H1 (cell line): Measurements from ENCODE around the gene KRT84. TPM values are rescaled to one million over a fixed set of nuclear protein-coding genes. Genes with fewer than 3 reads are reported as not detected.

Source experiments
- CTCF ChIA-PET: fragments of 300-600 bp; sonication (Branson Sonifier 250); formaldehyde crosslinking; loops from one replicate; lab custom pipeline; 2021; ENCODE audit not compliant: partially characterized antibody; lab: Charles Lee
- POLR2A ChIA-PET: fragments of 300-600 bp; sonication (Branson Sonifier 250); formaldehyde crosslinking; loops from one replicate; lab custom pipeline; 2021; ENCODE audit warnings: inconsistent platforms; ENCODE audit not compliant: partially characterized antibody; lab: Charles Lee
- DNase-seq, 2 experiments: peaks; one replicate each; pipeline versions ENCODE4 v3.0.0 to v3.0.0-alpha.2; 2010 to 2022; ENCODE audit warnings: low spot score in 2 of 2, low read depth in 1 of 2, mixed read lengths in 1 of 2
- FAIRE-seq: peaks from 2 replicates; lab custom pipeline; 2011; peaks lifted over from hg19 to GRCh38; lab: Jason Lieb, UNC
- H2AFZ ChIP-seq: 2 replicates; pipeline ENCODE4 v1.8.1; 2012; ENCODE audit warnings: low read length, inconsistent platforms
- H2AK5ac ChIP-seq: 2 replicates; pipeline ENCODE4 v1.6.1; 2013; ENCODE audit warnings: low read depth, low read length
- H2BK120ac ChIP-seq: replicated peaks from 2 replicates; pipeline ENCODE3; 2013; ENCODE audit warnings: low read depth, low read length, inconsistent platforms
- H2BK12ac ChIP-seq: 2 replicates; pipeline ENCODE4 v1.6.1; 2013; ENCODE audit warnings: low read depth, low read length
- H2BK15ac ChIP-seq: 2 replicates; pipeline ENCODE4 v1.6.1; 2013; ENCODE audit warnings: low read length
- H2BK20ac ChIP-seq: 2 replicates; pipeline ENCODE4 v1.6.1; 2013; ENCODE audit warnings: low read length
- H2BK5ac ChIP-seq: 2 replicates; pipeline ENCODE4 v1.6.1; 2013; ENCODE audit warnings: low read depth, low read length
- H3K14ac ChIP-seq: 2 replicates; pipeline ENCODE4 v1.6.1; 2013; ENCODE audit warnings: inconsistent platforms; ENCODE audit not compliant: insufficient read length
- H3K18ac ChIP-seq: 2 replicates; pipeline ENCODE4 v1.6.1; 2013; ENCODE audit warnings: low read length; ENCODE audit errors: extremely low read depth
- H3K23ac ChIP-seq: 2 replicates; pipeline ENCODE4 v1.6.1; 2013; ENCODE audit warnings: inconsistent platforms; ENCODE audit not compliant: insufficient read length
- H3K23me2 ChIP-seq: 2 replicates; pipeline ENCODE4 v1.6.1; 2013; ENCODE audit warnings: low read depth, low read length
- H3K27ac ChIP-seq: 2 replicates; pipeline ENCODE4 v1.6.1; 2011; ENCODE audit warnings: low read depth, low read length, inconsistent platforms
- H3K27me3 ChIP-seq, 4 experiments: replicated peaks in 1 of 4; 1 replicate in 1 of 4; 2 replicates in 3 of 4; pipeline versions ENCODE4 v1.6.1 to v1.8.1; 2011 to 2013; ENCODE audit warnings: low read length in 3 of 4, mild to moderate bottlenecking in 3 of 4, inconsistent platforms in 2 of 4, mixed read lengths in 2 of 4, moderate library complexity in 1 of 4; ENCODE audit not compliant: control insufficient read depth in 3 of 4, insufficient read depth in 3 of 4; ENCODE audit errors: extremely low read depth in 1 of 4
- H3K36me3 ChIP-seq, 4 experiments: 2 replicates each; pipeline versions ENCODE4 v1.6.1 to v1.8.1; 2011 to 2013; ENCODE audit warnings: mild to moderate bottlenecking in 4 of 4, low read length in 3 of 4, moderate library complexity in 2 of 4, control low read depth in 1 of 4, inconsistent platforms in 1 of 4; ENCODE audit not compliant: insufficient read depth in 4 of 4, control insufficient read depth in 2 of 4
- H3K4ac ChIP-seq: replicated peaks from 2 replicates; pipeline ENCODE3; 2013; ENCODE audit warnings: low read length, low read depth, mixed read lengths, inconsistent platforms; ENCODE audit not compliant: insufficient read length
- H3K4me1 ChIP-seq, 4 experiments: replicated peaks in 1 of 4; 1 replicate in 1 of 4; 2 replicates in 3 of 4; pipeline versions ENCODE4 v1.6.1 to v1.8.1; 2011 to 2013; ENCODE audit warnings: low read length in 3 of 4, inconsistent platforms in 2 of 4, mixed read lengths in 1 of 4; ENCODE audit not compliant: insufficient read depth in 4 of 4, control insufficient read depth in 3 of 4
- H3K4me2 ChIP-seq, 2 experiments: 2 replicates each; pipeline versions ENCODE4 v1.6.1 to v1.8.1; 2011 to 2013; ENCODE audit warnings: low read depth in 2 of 2, low read length in 2 of 2, control low read depth in 1 of 2, inconsistent platforms in 1 of 2, mild to moderate bottlenecking in 1 of 2; ENCODE audit not compliant: insufficient read depth in 1 of 2
- H3K4me3 ChIP-seq, 4 experiments: fragments of 200-600, 300-600 bp in 1 of 4; sonication (generic), shearing (Covaris generic), sonication (Bioruptor Twin) in 1 of 4; 2 replicates each; pipeline versions ENCODE4 v1.5.1 to v1.8.1; 2011 to 2016; ENCODE audit warnings: low read length in 4 of 4, low read depth in 3 of 4, control low read depth in 2 of 4, inconsistent platforms in 2 of 4, mild to moderate bottlenecking in 2 of 4, mixed read lengths in 1 of 4, moderate library complexity in 1 of 4; ENCODE audit not compliant: insufficient read depth in 2 of 4; ENCODE audit errors: extremely low read depth in 1 of 4
- H3K56ac ChIP-seq: replicated peaks from 2 replicates; pipeline ENCODE3; 2013; ENCODE audit warnings: low read depth, mild to moderate bottlenecking, mixed read lengths, low read length, inconsistent platforms; ENCODE audit not compliant: insufficient read length
- H3K79me1 ChIP-seq: 2 replicates; pipeline ENCODE4 v1.6.1; 2013; ENCODE audit warnings: low read depth, low read length, control low read depth
- H3K79me2 ChIP-seq, 2 experiments: 2 replicates each; pipeline versions ENCODE4 v1.6.1 to v1.8.1; 2012 to 2013; ENCODE audit warnings: low read length in 2 of 2, mild to moderate bottlenecking in 2 of 2, inconsistent platforms in 1 of 2; ENCODE audit not compliant: insufficient read depth in 2 of 2, control insufficient read depth in 1 of 2
- H3K9ac ChIP-seq, 4 experiments: replicated peaks in 1 of 4; 1 replicate in 1 of 4; 2 replicates in 3 of 4; pipeline versions ENCODE4 v1.6.1 to v1.8.1; 2011 to 2013; ENCODE audit warnings: low read depth in 3 of 4, low read length in 3 of 4, control low read depth in 2 of 4, mild to moderate bottlenecking in 2 of 4, moderate library complexity in 2 of 4, inconsistent platforms in 1 of 4; ENCODE audit errors: extremely low read depth in 1 of 4
- H3K9me3 ChIP-seq, 2 experiments: 2 replicates each; pipeline versions ENCODE4 v1.6.1 to v1.8.1; 2012 to 2013; ENCODE audit warnings: mild to moderate bottlenecking in 2 of 2, moderate library complexity in 2 of 2, control low read depth in 1 of 2, inconsistent platforms in 1 of 2, low read depth in 1 of 2, low read length in 1 of 2, mixed read lengths in 1 of 2; ENCODE audit not compliant: insufficient read depth in 2 of 2
- H4K20me1 ChIP-seq, 2 experiments: replicated peaks in 1 of 2; 2 replicates each; pipeline versions ENCODE3 to v1.8.1; 2011 to 2013; ENCODE audit warnings: inconsistent platforms in 2 of 2, low read length in 2 of 2, mild to moderate bottlenecking in 1 of 2; ENCODE audit not compliant: insufficient read depth in 2 of 2, control insufficient read depth in 1 of 2
- H4K5ac ChIP-seq: 2 replicates; pipeline ENCODE4 v1.6.1; 2013; ENCODE audit warnings: low read length, low read depth, mixed read lengths, inconsistent platforms; ENCODE audit not compliant: insufficient read length
- H4K8ac ChIP-seq: 2 replicates; pipeline ENCODE4 v1.8.0; 2013; ENCODE audit warnings: mild to moderate bottlenecking, moderate library complexity, low read length, inconsistent platforms; ENCODE audit not compliant: insufficient read depth; ENCODE audit errors: extremely low read depth
- H4K91ac ChIP-seq: replicated peaks from 2 replicates; pipeline ENCODE3; 2013; ENCODE audit warnings: low read length, mixed read lengths, inconsistent platforms; ENCODE audit not compliant: insufficient read length
- CBX5 ChIP-seq: fragments of 300-800, 300-1000 bp; sonication (generic); IDR thresholded peaks from 2 replicates; pipeline ENCODE4 v1.7.1; 2016; ENCODE audit warnings: antibody characterized with exemption, low read length, low read depth
- EP300 ChIP-seq, 2 experiments: IDR thresholded peaks; 1 replicate in 1 of 2; 2 replicates in 1 of 2; pipeline ENCODE4 v1.6.1; 2011 to 2012; ENCODE audit warnings: low read depth in 2 of 2, low read length in 2 of 2, mild to moderate bottlenecking in 2 of 2, borderline replicate concordance in 1 of 2, inconsistent platforms in 1 of 2, moderate library complexity in 1 of 2
- KDM1A ChIP-seq: fragments of 200-600, 300-600 bp; sonication (generic); IDR thresholded peaks from 2 replicates; pipeline ENCODE4 v1.7.1; 2016; ENCODE audit warnings: mild to moderate bottlenecking, low read length, borderline replicate concordance
- KDM5A ChIP-seq: fragments of 200-600 bp; IDR thresholded peaks from 2 replicates; pipeline ENCODE4 v1.7.1; 2012; ENCODE audit warnings: mild to moderate bottlenecking, low read length, inconsistent platforms, mixed read lengths
- MAX ChIP-seq: IDR thresholded peaks from 2 replicates; pipeline ENCODE4 v1.6.1; 2012; ENCODE audit warnings: inconsistent platforms
- SIN3A ChIP-seq, 2 experiments: IDR thresholded peaks in 1 of 2; conservative IDR thresholded peaks in 1 of 2; 2 replicates each; pipeline ENCODE4 v1.6.1; 2011 to 2012; ENCODE audit warnings: low read length in 2 of 2, improper control_type of control experiment in 1 of 2, low read depth in 1 of 2, mild to moderate bottlenecking in 1 of 2
- SIX5 ChIP-seq: IDR thresholded peaks from 2 replicates; pipeline ENCODE4 v1.6.1; 2011; ENCODE audit warnings: mild to moderate bottlenecking, low read depth, low read length
- SP1 ChIP-seq: IDR thresholded peaks from 2 replicates; pipeline ENCODE4 v1.6.1; 2011; ENCODE audit warnings: low read depth, low read length
- SP2 ChIP-seq: IDR thresholded peaks from 2 replicates; pipeline ENCODE4 v1.6.1; 2012; ENCODE audit warnings: mild to moderate bottlenecking, low read length, inconsistent platforms
- SP4 ChIP-seq: IDR thresholded peaks from 2 replicates; pipeline ENCODE4 v1.6.1; 2012; ENCODE audit warnings: low read length, inconsistent platforms
- WGBS, 2 experiments: shearing (Covaris generic) in 1 of 2; methylation state at CpG; one replicate each; pipeline versions ENCODE4 v1.1.6 to v1.1.7; 2013 to 2015; ENCODE audit warnings: low lambda C conversion rate in 2 of 2, mixed read lengths in 2 of 2, inconsistent platforms in 1 of 2, low coverage in 1 of 2, missing lambda C conversion rate in 1 of 2; ENCODE audit not compliant: insufficient replicate concordance in 2 of 2, insufficient coverage in 1 of 2, insufficient read length in 1 of 2; ENCODE audit errors: extremely low coverage in 1 of 2, missing lambda C conversion rate in 1 of 2; 5-methylcytosine and 5-hydroxymethylcytosine counted together
- polyA plus RNA-seq, 7 experiments: library from polyadenylated mRNA; depleted of rRNA in 3 of 7; stranded (reverse) in 5 of 7; unstranded in 2 of 7; fragments of >200 nt in 5 of 7; fragments of 200-250 nt in 2 of 7; gene quantifications; 1 replicate in 5 of 7; 2 replicates in 1 of 7; 4 replicates in 1 of 7; pipeline versions ENCODE4 v1.2.1 to v1.2.3, GENCODE V29; 2011 to 2013; ENCODE audit warnings: missing spikeins in 2 of 7, mixed read lengths in 2 of 7
- total RNA-seq: library from RNA; stranded (reverse); fragmentation: NEBNext Ultra II Directional; extraction: Animal tissue kit (Norgen Biotek cat#: 25700); gene quantifications from 2 replicates; pipeline ENCODE4 v1.2.1, GENCODE V29; 2021
- TF ChIP-seq, protein P1 (sequence below): IDR thresholded peaks from 2 replicates; pipeline ENCODE4 v1.6.1; 2011; ENCODE audit warnings: low read depth, mild to moderate bottlenecking, low read length; ENCODE audit not compliant: insufficient read depth

The KRT84 gene
- total and polyA plus RNA-seq, 2 of the 8 experiments (the other 6 are each of a cell fraction or from before 2014, with no cell fraction given) = not detected

DNA sequence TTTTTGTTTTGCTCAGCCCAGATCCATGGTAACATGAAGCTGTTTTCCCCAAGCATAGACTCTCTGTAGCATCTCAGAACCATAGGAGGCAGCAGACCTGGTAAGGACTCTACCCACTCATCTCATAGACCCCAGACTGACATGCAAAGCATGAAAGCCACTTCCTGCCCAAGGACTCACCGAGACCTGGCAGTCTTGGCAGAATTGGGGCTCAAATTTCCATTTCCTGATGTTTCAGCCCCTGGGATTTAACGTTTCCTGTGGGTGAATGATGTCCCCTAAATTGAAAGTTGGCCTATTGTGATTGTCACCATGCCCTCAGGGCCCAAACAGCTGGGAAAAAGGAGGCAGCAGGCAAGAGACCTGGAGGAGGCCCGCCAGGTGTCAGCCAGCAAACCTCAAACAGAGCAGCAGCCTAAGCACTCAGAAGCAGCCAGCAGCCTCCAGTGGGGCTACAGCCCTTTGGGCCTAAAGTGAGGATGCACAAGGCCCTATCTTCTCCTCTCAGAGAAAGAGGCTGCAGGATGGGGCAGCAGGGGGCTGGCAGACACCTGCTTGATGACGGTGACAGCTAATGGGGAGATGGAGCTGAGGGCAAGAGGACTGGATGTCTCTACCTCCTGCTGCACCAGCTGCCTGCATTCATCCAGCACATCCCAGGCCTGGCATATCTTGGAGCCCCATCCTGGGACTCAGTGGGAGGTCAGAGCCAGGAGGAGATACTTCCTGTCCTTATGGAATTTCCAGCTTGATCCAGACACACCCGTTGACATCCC lies 26.7 kb downstream of the KRT84 start:
- POLR2A ChIA-PET = no interaction called here
- no peak overlapping the region for H2BK15ac ChIP-seq

More for the DNA sequence above, 26.7 kb downstream of the KRT84 start:
- H3K4me1 ChIP-seq = no peaks in the 10 kb centered on the region
- no peak overlapping the region for H3K27ac ChIP-seq
- H4K20me1 ChIP-seq = no peaks in the 10 kb centered on the region
- H4K91ac ChIP-seq = no peak overlapping the region
- H3K27me3 ChIP-seq = no peaks in the 10 kb centered on the region
- DNase-seq (no peak), FAIRE-seq (no peak)
- no peak overlapping the region for H3K56ac ChIP-seq
- no peaks in the 10 kb centered on the region for H3K79me1 ChIP-seq
- no peak overlapping the region for H2BK120ac ChIP-seq
- H3K14ac ChIP-seq = no peak overlapping the region
- H3K4me3 ChIP-seq = no peak overlapping the region
- H3K79me2 ChIP-seq = no peaks in the 10 kb centered on the region
- no peaks in the 10 kb centered on the region for H3K36me3 ChIP-seq
- no peak overlapping the region for H2AK5ac ChIP-seq
- no peak overlapping the region for H2BK20ac ChIP-seq
- H3K23me2 ChIP-seq = no peaks in the 10 kb centered on the region
- H3K4me2 ChIP-seq = no peak overlapping the region
- 0 out of 2 replicates have a peak overlapping the region, but pooled peaks have one; percentile 27 for H2BK12ac ChIP-seq
- no peak overlapping the region for H3K18ac ChIP-seq
- no peak for TF ChIP-seq KDM1A
- no peak for TF ChIP-seq CBX5
- no peak for TF ChIP-seq KDM5A
- no peak for TF ChIP-seq SIX5
- no peak for TF ChIP-seq SP1
- TF ChIP-seq, protein P1, sequence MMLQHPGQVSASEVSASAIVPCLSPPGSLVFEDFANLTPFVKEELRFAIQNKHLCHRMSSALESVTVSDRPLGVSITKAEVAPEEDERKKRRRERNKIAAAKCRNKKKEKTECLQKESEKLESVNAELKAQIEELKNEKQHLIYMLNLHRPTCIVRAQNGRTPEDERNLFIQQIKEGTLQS = no peak
- no peak for TF ChIP-seq EP300 (IDR thresholded peaks at IDR 0.05; ENCODE audit: borderline replicate concordance in 1 of 2, low read depth in 2 of 2, low read length in 2 of 2)
- TF ChIP-seq SP2 = no peak
- no peak for TF ChIP-seq MAX
- TF ChIP-seq SP4 = no peak
- no peak for TF ChIP-seq SIN3A (conservative IDR thresholded peaks at IDR 0.05 in 1 of 2, IDR thresholded peaks at IDR 0.05 in 1 of 2; ENCODE audit: low read depth in 1 of 2, low read length in 2 of 2)
- TF ChIP-seq, all 59 proteins: peak for 0
- CTCF ChIA-PET = interaction anchor here (0.8 to 4.3 kb wide), 19 partner anchors 9 to 526 kb away, joined by 3 to 23 read pairs (median 3); partner anchors contain the start of gene KRT85
- no peak overlapping the region; the same call in 1 of the 2 replicates for H4K8ac ChIP-seq
- H2BK5ac ChIP-seq = no peak overlapping the region
- 85% methylated on average over 5 of the region's 5 CpGs; no CpG with 5 or more reads in 1 of the 2 experiments for WGBS, 2 experiments
- no peak overlapping the region for H3K23ac ChIP-seq
- H3K9me3 ChIP-seq = no peaks in the 10 kb centered on the region; a peak in 1 of 4 replicates
- H2AFZ ChIP-seq = no peak overlapping the region
- no peak overlapping the region for H4K5ac ChIP-seq
- no peak overlapping the region for H3K9ac ChIP-seq
- H3K4ac ChIP-seq = no peak overlapping the region
